Measurements from ENCODE around the gene SLC35F4.

GRCh38 chr14:57820581-57820980 is 45.3 kb downstream of the SLC35F4 start:
- TF ChIP-seq CBX5 (IDR thresholded peaks at IDR 0.05; ENCODE audit: low read depth, low read length) (no peak), EZH2 (IDR thresholded peaks at IDR 0.05; ENCODE audit: low read depth, low read length, severe bottlenecking) (no peak), CTCF (IDR thresholded peaks at IDR 0.05; ENCODE audit: control extremely low read depth in 1 of 3, insufficient read depth in 1 of 3, low read depth in 1 of 3, low read length in 3 of 3) (no peak), RXRA (IDR thresholded peaks at IDR 0.05; ENCODE audit: insufficient read depth, low read depth, low read length) (no peak), CBX8 (IDR thresholded peaks at IDR 0.05; ENCODE audit: borderline replicate concordance, low read depth, low read length) (no peak), HDAC6 (IDR thresholded peaks at IDR 0.05; ENCODE audit: low read depth, low read length) (no peak), CEBPB (IDR thresholded peaks at IDR 0.05; ENCODE audit: low read depth, low read length) (no peak), PHF8 (conservative IDR thresholded peaks at IDR 0.05; ENCODE audit: low read depth, low read length) (no peak), ZNF274 (IDR thresholded peaks at IDR 0.05; ENCODE audit: borderline replicate concordance, extremely low read depth, low read length) (no peak)
- TF ChIP-seq, protein P1, sequence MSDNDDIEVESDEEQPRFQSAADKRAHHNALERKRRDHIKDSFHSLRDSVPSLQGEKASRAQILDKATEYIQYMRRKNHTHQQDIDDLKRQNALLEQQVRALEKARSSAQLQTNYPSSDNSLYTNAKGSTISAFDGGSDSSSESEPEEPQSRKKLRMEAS (IDR thresholded peaks at IDR 0.05), result no peak
